GM21360 (cell line): Measurements from ENCODE around the gene PATE1.

Experiments used
- ATAC-seq: cut with Tn5 transposase; IDR thresholded peaks from one replicate; pipeline ENCODE4 v1.9.1; 2021; ENCODE audit warnings: mild to moderate bottlenecking, moderate library complexity; ENCODE audit not compliant: unreplicated experiment

PATE1 gene

GRCh38 chr11:125787827-125788226 lies 41.7 kb downstream of the PATE1 start, which contains the start of gene PATE3:
Gene PATE3, plus strand, starts transcription at chr11:125788127. Its CDS starts 25 bp downstream, at chr11:125788152.
- no peak for ATAC-seq

- ATAC-seq = no peak
Measured at GRCh38 chr11:125790825-125791224, 44.7 kb downstream of the PATE1 start.

- ATAC-seq = no peak
Measured at GRCh38 chr11:125797641-125798040, 51.6 kb downstream of the PATE1 start.
